HL-60 (cell line): ENCODE measurements around the gene ITGAE.

Source experiments
- DNase-seq, 2 experiments: peaks; one replicate each; pipeline ENCODE4 v3.0.0-alpha.2; 2010 to 2020; ENCODE audit warnings: low read depth in 1 of 2, low spot score in 1 of 2
- H3K27ac ChIP-seq: fragments of 250-450 bp; sonication (Bioruptor Pico); replicated peaks from 2 replicates; pipeline ENCODE4 v1.5.1; 2020; ENCODE audit warnings: mild to moderate bottlenecking, moderate library complexity
- H3K27me3 ChIP-seq: fragments of 250-450 bp; sonication (Bioruptor Pico); 2 replicates; pipeline ENCODE4 v1.5.1; 2021; ENCODE audit warnings: mild to moderate bottlenecking, moderate library complexity; ENCODE audit not compliant: insufficient read depth, poor library complexity, severe bottlenecking
- H3K4me3 ChIP-seq: replicated peaks from 2 replicates; pipeline ENCODE4 v1.5.1; 2011; ENCODE audit warnings: mild to moderate bottlenecking, control low read depth, low read length; ENCODE audit not compliant: insufficient read depth
- GABPA ChIP-seq: IDR thresholded peaks from 2 replicates; pipeline ENCODE4 v1.6.1; 2012; ENCODE audit warnings: low read depth
- POLR2AphosphoS5 ChIP-seq: IDR thresholded peaks from 2 replicates; pipeline ENCODE4 v1.6.1; 2012; ENCODE audit warnings: low read depth
- REST ChIP-seq: IDR thresholded peaks from 2 replicates; pipeline ENCODE4 v1.6.1; 2012; ENCODE audit warnings: low read depth; ENCODE audit not compliant: insufficient replicate concordance
- SPI1 ChIP-seq: IDR thresholded peaks from 2 replicates; pipeline ENCODE4 v1.6.1; 2012; ENCODE audit warnings: low read depth, mild to moderate bottlenecking, borderline replicate concordance
- TF ChIP-seq, protein P1 (sequence below): IDR thresholded peaks from one replicate; pipeline ENCODE4 v1.5.1; 2011; ENCODE audit warnings: low read length, control low read depth, inconsistent platforms; ENCODE audit not compliant: insufficient read depth

Gene ITGAE

DNA sequence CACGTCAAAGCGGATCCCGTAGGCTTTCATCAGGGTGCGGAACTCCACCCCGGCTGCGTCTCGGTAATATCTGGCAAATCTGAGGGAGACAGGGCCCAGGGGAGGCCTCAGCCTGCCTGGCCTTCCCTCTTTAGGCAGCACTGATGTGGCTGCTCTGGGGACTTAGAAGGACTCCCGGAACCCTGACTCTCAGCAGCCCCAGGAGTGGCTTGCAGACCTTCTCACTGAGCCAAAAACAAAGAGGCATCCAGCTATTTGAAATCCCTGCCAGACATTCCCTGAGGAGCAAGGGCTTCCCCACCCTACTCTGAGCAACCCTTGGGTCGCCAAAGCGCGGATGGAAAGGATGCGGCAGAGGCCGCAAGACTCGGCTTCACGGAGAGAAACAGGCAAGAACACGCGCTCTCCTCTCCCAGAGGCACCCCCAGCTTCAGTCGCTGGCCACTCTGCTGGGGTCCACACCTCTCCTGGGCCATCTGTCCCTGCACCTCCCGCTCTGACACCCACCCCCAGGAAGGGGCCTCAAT, 112.9 kb downstream of the ITGAE start:
- H3K4me3 ChIP-seq = no peak overlapping the region

GRCh38 chr17:3685174-3685573, 115.8 kb downstream of the ITGAE start:
- Histone ChIP-seq H3K27me3 (no peaks in the 10 kb centered on the region), H3K4me3 (no peak overlapping the region), H3K27ac (no peak overlapping the region)
- DNase-seq = no peak
- TF ChIP-seq POLR2AphosphoS5 (no peak), GABPA (no peak), REST (no peak), SPI1 (no peak)
- TF ChIP-seq, protein P1, sequence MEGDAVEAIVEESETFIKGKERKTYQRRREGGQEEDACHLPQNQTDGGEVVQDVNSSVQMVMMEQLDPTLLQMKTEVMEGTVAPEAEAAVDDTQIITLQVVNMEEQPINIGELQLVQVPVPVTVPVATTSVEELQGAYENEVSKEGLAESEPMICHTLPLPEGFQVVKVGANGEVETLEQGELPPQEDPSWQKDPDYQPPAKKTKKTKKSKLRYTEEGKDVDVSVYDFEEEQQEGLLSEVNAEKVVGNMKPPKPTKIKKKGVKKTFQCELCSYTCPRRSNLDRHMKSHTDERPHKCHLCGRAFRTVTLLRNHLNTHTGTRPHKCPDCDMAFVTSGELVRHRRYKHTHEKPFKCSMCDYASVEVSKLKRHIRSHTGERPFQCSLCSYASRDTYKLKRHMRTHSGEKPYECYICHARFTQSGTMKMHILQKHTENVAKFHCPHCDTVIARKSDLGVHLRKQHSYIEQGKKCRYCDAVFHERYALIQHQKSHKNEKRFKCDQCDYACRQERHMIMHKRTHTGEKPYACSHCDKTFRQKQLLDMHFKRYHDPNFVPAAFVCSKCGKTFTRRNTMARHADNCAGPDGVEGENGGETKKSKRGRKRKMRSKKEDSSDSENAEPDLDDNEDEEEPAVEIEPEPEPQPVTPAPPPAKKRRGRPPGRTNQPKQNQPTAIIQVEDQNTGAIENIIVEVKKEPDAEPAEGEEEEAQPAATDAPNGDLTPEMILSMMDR = no peak

More for the DNA sequence above, 112.9 kb downstream of the ITGAE start:
- Histone ChIP-seq H3K27me3 (no peaks in the 10 kb centered on the region), H3K27ac (no peak overlapping the region)
- DNase-seq = no peak
- TF ChIP-seq POLR2AphosphoS5 (no peak), REST (no peak), GABPA (no peak), SPI1 (no peak)
- TF ChIP-seq, protein P1 = no peak

DNA sequence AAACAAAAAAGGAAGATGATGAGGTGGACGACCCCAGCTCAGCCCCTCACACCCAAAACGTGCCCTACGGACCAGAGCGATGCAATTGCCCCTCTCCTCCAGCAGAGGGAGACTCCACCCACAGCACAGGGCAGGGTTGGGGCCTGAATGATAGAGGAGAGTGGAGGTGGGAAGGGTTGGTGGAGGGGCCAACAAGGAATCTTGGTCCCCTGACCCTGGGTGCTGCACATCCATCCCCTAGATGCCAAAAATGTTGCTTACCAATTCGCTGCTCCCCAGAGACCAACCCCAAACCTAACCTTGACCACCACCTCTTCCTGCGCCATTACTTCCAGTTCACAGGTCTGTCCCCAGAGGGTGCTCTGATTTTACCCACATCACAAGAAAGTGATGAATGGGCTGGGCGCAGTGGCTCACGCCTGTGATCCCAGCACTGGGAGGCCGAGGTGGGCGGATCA, 117.9 kb downstream of the ITGAE start:
- no peaks in the 10 kb centered on the region for H3K27me3 ChIP-seq
- DNase-seq = peak in 1 of 2 experiments; percentile 18
- TF ChIP-seq REST = no peak
- TF ChIP-seq, protein P1 = peak; percentile 39
- H3K27ac ChIP-seq = no peak overlapping the region
- no peak overlapping the region for H3K4me3 ChIP-seq
